CD4-positive, alpha-beta T cell treated with Interleukin-12 subunit alpha and Interleukin-12 subunit beta, for 1 hour (primary cell): ENCODE data around the gene ITPRIPL1.

Experiments
- DNase-seq: peaks from one replicate; pipeline ENCODE4 v3.0.0-alpha.2; 2020

The ITPRIPL1 gene

DNA sequence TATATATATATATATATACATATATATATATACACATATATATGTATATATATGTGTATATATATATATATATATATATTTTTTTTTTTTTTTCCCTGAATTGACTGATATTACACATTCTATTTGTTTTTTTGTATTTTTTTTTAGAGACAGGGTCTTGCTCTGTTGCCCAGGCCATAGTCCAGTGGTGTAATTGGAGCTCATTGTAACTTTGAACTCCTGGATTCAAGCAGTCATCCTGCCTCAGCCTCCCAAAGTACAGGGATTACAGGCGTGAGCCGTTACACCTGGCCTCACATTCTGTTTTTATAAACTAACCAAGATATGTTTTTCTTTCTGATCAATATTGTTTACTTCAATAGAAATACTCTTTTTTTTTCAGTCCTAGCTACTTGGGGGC, 36.6 kb downstream of the ITPRIPL1 start:
- DNase-seq: no peak

DNA sequence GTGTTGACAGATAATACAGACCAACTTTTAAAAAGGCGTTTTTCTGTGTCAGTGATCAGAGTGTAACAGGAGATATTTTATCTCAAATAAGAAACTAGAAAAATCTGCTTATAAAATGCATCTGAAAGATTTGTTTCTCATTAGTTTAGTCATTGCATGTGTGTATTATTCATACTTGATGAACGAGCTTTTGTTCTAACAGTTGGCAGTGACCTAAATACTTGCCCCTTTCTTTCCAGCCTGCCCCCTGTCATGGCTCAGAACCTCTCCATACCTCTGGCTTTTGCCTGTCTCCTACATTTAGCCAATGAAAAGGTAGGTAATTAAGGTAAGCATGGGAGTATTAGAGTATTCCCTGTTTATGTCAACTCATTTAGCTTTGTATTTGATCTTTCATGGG, 44.1 kb downstream of the ITPRIPL1 start:
- DNase-seq: no peak

DNA sequence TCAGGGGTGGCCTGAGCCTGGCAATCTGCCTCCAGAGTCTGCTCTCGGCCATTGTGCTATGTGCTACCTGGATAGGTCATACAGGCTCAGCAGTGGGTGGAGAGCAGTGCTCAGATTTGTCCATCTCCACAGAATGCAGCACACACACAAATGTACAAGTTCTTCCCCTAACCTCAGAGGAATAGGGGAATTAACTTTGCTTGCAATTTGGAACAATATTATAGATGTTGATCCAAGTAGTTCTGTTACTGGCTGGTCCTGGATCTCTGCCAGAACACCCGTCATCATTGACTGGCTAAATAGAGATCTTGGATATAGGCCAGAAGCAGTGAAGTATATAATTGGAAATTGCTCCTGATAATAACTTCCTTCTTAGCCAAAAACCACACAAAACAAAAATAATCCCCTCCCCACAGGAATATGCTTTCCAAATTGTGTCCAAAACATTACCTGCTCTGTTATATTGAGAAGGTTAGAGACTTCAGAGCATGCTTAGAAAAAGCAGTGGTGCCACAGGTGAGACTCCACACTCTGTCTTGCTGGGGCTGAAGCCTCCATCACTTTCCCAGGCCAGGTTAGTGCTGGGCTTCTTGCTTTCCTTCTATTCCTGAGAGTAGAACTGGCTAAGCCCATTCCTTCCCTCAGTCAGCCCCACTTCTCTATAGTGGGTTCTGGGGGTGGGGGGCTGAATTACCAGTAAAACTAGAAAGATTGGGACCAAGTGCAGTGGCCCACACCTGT, 49.3 kb downstream of the ITPRIPL1 start:
- no peak for DNase-seq
